ENCODE measurements around the gene ZWINT. TPM values are rescaled to one million over a fixed set of nuclear protein-coding genes. Genes with fewer than 3 reads are reported as not detected.

The ZWINT gene
- total RNA-seq, 1 experiment from 2014 or later, result 542 TPM

GRCh38 chr10:56318816-56319215 lies 42.2 kb downstream of the ZWINT start:
- DNase-seq, result peak; percentile 14
- H3F3A ChIP-seq (ENCODE audit: low read length, unreplicated experiment), result no peaks in the 10 kb centered on the region
- CTCF ChIA-PET, result no interaction called here
- peaks cover 9% of the 10 kb centered on the region; the same call in 1 of the 2 replicates for H3K27me3 ChIP-seq (ENCODE audit: low read length)
- no peak overlapping the region for H3K4me3 ChIP-seq (ENCODE audit: low read length)
- intact Hi-C loops (cut with micrococcal nuclease), result no loop called here
- H3K36me3 ChIP-seq (ENCODE audit: low read depth, low read length), result no peaks in the 10 kb centered on the region
- TF ChIP-seq EZH2 (IDR thresholded peaks at IDR 0.05; ENCODE audit: low read length, unreplicated experiment) (no peak), CTCF (conservative IDR thresholded peaks at IDR 0.05; ENCODE audit: low read depth, low read length) (no peak), EZH2phosphoT487 (IDR thresholded peaks at IDR 0.05; ENCODE audit: borderline replicate concordance, low read length) (no peak)
- H3K4me1 ChIP-seq (ENCODE audit: insufficient read depth, low read length), result peaks cover 13% of the 10 kb centered on the region; the same call in 1 of the 2 replicates
- no peak; the same call in 1 of the 2 replicates for ATAC-seq
- H3K27ac ChIP-seq (ENCODE audit: low read length), result peak overlapping the region; percentile 18
- H3K9me3 ChIP-seq (ENCODE audit: low read length), result 0 out of 2 replicates have a peak, but pooled peaks cover 7% of the 10 kb centered on the region
- H3K9me2 ChIP-seq (replicated peaks; ENCODE audit: low read length), result no peaks in the 10 kb centered on the region
- no peaks in the 10 kb centered on the region for H3K79me2 ChIP-seq (ENCODE audit: low read length)
- no peak overlapping the region for H2AFZ ChIP-seq (ENCODE audit: low read length)
- BruUV-seq (replicated peaks), result no TSS peak
- POLR2A ChIA-PET (ENCODE audit: unreplicated experiment), result no interaction called here
- H3K9ac ChIP-seq (ENCODE audit: low read length), result no peak overlapping the region
- H4K20me1 ChIP-seq (ENCODE audit: low read length), result no peaks in the 10 kb centered on the region
- H3K4me2 ChIP-seq (ENCODE audit: low read length), result peak overlapping the region; percentile 15; the same call in 1 of the 2 replicates

GRCh38 chr10:56317603-56318002 lies 43.5 kb downstream of the ZWINT start:
- no peaks in the 10 kb centered on the region for H3K79me2 ChIP-seq (ENCODE audit: low read length)
- peaks cover 13% of the 10 kb centered on the region; the same call in 1 of the 2 replicates for H3K4me1 ChIP-seq (ENCODE audit: insufficient read depth, low read length)
- no peaks in the 10 kb centered on the region for H3K36me3 ChIP-seq (ENCODE audit: low read depth, low read length)
- BruUV-seq (replicated peaks), result no TSS peak
- H3K4me2 ChIP-seq (ENCODE audit: low read length), result no peak overlapping the region
- H4K20me1 ChIP-seq (ENCODE audit: low read length), result no peaks in the 10 kb centered on the region
- no peaks in the 10 kb centered on the region for H3F3A ChIP-seq (ENCODE audit: low read length, unreplicated experiment)
- no peak overlapping the region for H2AFZ ChIP-seq (ENCODE audit: low read length)
- ATAC-seq, result no peak
- no peaks in the 10 kb centered on the region for H3K9me2 ChIP-seq (replicated peaks; ENCODE audit: low read length)
- intact Hi-C loops (cut with micrococcal nuclease), result no loop called here
- H3K9ac ChIP-seq (ENCODE audit: low read length), result no peak overlapping the region
- no peak overlapping the region for H3K27ac ChIP-seq (ENCODE audit: low read length)
- 0 out of 2 replicates have a peak, but pooled peaks cover 7% of the 10 kb centered on the region for H3K9me3 ChIP-seq (ENCODE audit: low read length)
- H3K4me3 ChIP-seq (ENCODE audit: low read length), result no peak overlapping the region
- DNase-seq, result no peak
- ChIA-PET POLR2A (ENCODE audit: unreplicated experiment) (no interaction called here), CTCF (no interaction called here)
- peaks cover 3% of the 10 kb centered on the region; the same call in 1 of the 2 replicates for H3K27me3 ChIP-seq (ENCODE audit: low read length)
- TF ChIP-seq EZH2phosphoT487 (IDR thresholded peaks at IDR 0.05; ENCODE audit: borderline replicate concordance, low read length) (no peak), CTCF (conservative IDR thresholded peaks at IDR 0.05; ENCODE audit: low read depth, low read length) (no peak), EZH2 (IDR thresholded peaks at IDR 0.05; ENCODE audit: low read length, unreplicated experiment) (no peak)

GRCh38 chr10:56316603-56317002 lies 44.5 kb downstream of the ZWINT start:
- Histone ChIP-seq H3K27ac (ENCODE audit: low read length) (no peak overlapping the region), H3K9ac (ENCODE audit: low read length) (no peak overlapping the region), H4K20me1 (ENCODE audit: low read length) (no peaks in the 10 kb centered on the region), H3K79me2 (ENCODE audit: low read length) (no peaks in the 10 kb centered on the region), H3K27me3 (ENCODE audit: low read length) (no peaks in the 10 kb centered on the region), H3K9me2 (replicated peaks; ENCODE audit: low read length) (no peaks in the 10 kb centered on the region), H3K9me3 (ENCODE audit: low read length) (0 out of 2 replicates have a peak, but pooled peaks cover 7% of the 10 kb centered on the region), H3K4me1 (ENCODE audit: insufficient read depth, low read length) (peaks cover 13% of the 10 kb centered on the region; the same call in 1 of the 2 replicates), H3F3A (ENCODE audit: low read length, unreplicated experiment) (no peaks in the 10 kb centered on the region), H3K36me3 (ENCODE audit: low read depth, low read length) (no peaks in the 10 kb centered on the region), H3K4me2 (ENCODE audit: low read length) (no peak overlapping the region), H3K4me3 (ENCODE audit: low read length) (no peak overlapping the region), H2AFZ (ENCODE audit: low read length) (no peak overlapping the region)
- CTCF ChIA-PET, result interaction anchor here (0.7 kb wide), 1 partner anchor 424 kb away, joined by 3 read pairs; no protein-coding TSS in a partner anchor
- DNase-seq, result no peak
- no peak for ATAC-seq
- BruUV-seq (replicated peaks), result no TSS peak
- POLR2A ChIA-PET (ENCODE audit: unreplicated experiment), result no interaction called here
- intact Hi-C loops (cut with micrococcal nuclease), result no loop called here
- TF ChIP-seq EZH2 (IDR thresholded peaks at IDR 0.05; ENCODE audit: low read length, unreplicated experiment), result no peak
- TF ChIP-seq CTCF (conservative IDR thresholded peaks at IDR 0.05; ENCODE audit: low read depth, low read length), result no peak
- no peak for TF ChIP-seq EZH2phosphoT487 (IDR thresholded peaks at IDR 0.05; ENCODE audit: borderline replicate concordance, low read length)
